ENCODE data around the gene GJC1.

The GJC1 gene

DNA sequence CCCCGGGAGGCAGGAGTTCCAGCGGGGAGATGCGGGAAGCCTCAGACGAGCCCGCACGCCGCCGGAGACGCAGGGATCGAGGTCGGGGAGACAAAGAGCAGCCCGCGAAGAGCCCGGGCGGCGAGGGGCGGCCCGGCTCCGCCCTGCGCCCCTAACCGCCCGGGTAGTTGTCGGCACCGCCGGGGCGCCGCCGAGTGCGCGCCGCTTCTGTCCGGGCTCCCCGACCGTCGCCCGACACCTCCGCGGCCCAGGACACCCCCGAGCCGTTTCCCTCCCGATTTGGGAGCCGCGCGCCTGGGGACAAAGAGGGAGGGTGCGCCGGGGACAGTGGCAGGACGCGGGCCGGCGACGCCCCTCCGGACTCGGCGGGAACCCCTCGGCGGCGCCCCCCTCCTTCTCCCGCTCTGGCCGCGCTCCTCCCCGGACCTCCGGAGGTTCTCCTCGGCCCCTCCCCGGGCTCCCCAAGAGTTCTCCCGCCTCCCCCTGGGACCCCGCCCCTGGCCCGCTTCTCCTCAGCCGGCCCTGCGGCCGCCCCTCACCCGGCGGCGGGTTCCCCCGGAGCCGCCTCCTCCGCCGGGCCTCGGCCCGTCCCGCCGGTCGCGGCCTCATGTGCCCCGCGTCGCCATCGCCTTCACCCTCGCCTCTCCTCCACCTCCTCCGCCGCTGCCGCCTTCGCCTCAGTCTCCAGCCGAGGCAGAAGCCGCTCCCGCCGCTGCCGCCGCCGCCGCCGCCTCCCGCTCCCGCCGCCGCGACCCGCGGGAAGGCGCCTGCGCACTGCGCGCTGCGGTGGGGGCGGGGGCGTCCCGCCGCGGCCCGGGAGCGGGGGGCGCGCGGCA is at the start of gene GJC1:
Gene GJC1 (minus strand): TSS at position 765 of the 836 bp plus-strand sequence. CDS start 24,470 bp downstream, outside the sequence.
- DNase-seq (ENCODE audit: low spot score), result peak; percentile 77
- TF ChIP-seq CTCF (IDR thresholded peaks at IDR 0.05; ENCODE audit: extremely low read depth, missing control alignments), result no peak

GRCh38 chr17:44879376-44879775 is 49.3 kb upstream of the GJC1 start:
- TF ChIP-seq CTCF (IDR thresholded peaks at IDR 0.05; ENCODE audit: extremely low read depth, missing control alignments), result no peak
- no peak for DNase-seq (ENCODE audit: low spot score)

DNA sequence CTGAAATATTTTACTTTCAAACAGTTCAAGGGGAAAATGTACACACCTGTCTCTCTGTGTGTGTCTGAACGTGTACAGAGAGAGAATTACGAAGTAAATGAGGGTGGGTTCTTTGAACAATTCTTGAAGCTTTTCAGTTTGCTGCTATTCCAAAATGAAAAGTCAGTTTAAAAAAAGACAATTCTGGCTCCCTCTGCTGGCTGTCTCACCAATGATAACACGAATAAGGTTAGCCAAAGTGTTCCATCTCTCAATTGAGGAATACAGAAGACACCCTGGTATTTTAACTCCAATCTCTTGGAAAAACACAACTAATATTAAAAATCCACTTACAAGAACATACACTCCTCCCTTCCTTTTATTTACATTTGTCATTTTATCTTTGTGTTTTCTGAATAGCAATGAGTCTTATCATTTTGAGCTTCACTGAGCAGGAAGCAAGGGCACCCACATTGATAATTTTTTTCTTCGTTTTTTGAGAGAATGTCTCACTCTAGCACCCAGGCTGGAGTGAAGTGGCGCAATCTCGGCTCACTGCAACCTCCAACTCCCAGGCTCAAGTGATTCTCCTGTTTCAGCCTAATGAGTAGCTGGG is 48.6 kb upstream of the GJC1 start:
- DNase-seq (ENCODE audit: low spot score), result peak; percentile 33

GRCh38 chr17:44877121-44877520 is 47.0 kb upstream of the GJC1 start:
- no peak for DNase-seq (ENCODE audit: low spot score)
- TF ChIP-seq CTCF (IDR thresholded peaks at IDR 0.05; ENCODE audit: extremely low read depth, missing control alignments), result no peak

More for the DNA sequence above, 48.6 kb upstream of the GJC1 start:
- no peak for TF ChIP-seq CTCF (IDR thresholded peaks at IDR 0.05; ENCODE audit: extremely low read depth, missing control alignments)

DNA sequence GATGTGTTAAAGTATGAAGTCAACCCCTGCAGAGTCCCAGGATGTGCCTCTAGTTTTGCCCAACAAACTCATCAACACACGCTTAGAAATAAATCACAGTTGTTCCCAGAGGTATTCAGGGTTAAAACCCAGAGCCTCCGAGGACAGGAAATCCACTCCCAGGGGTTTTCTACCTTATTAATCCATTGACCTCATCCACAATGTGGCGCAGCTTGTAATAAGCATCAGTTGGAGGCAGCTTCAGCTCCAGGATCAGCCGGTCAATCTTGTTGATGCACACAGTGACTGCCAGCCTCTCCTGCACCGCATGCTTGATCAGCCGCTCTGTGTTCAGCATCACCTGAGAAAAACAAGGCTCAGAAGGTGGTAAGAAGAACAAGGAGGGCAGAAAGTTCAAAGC is 45.7 kb upstream of the GJC1 start:
- TF ChIP-seq CTCF (IDR thresholded peaks at IDR 0.05; ENCODE audit: extremely low read depth, missing control alignments), result no peak
- DNase-seq (ENCODE audit: low spot score), result no peak

GRCh38 chr17:44872131-44872768 is 42.2 kb upstream of the GJC1 start:
- no peak for TF ChIP-seq CTCF (IDR thresholded peaks at IDR 0.05; ENCODE audit: extremely low read depth, missing control alignments)
- no peak for DNase-seq (ENCODE audit: low spot score)

- no peak for DNase-seq (ENCODE audit: low spot score)
- TF ChIP-seq CTCF (IDR thresholded peaks at IDR 0.05; ENCODE audit: extremely low read depth, missing control alignments), result no peak
Observed at GRCh38 chr17:44871556-44871955, 41.5 kb upstream of the GJC1 start.
